ENCODE results near the gene CPTP.

The CPTP gene

DNA sequence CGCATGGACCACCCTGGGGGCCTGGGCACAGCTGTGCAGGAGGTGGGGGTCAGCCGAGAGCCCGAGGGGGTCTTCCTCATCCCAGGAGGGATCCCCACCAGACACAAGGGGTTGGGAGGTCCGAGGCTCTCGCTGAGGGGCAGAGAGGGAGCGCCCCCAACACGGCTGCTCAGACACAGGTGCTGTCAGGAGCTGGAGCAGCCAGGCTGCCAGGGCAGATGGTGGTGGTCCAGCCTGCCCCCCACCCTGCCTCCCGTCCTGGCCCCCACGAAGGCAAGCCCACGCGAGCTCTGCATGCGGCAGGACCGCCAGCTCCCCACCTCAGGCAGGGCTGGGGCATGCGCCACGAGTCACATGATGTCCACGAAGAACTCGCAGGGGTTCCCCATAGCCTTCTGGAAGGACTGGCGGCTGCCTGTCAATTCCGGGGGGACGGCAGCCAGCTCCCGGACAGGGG, 11.2 kb downstream of the CPTP start:
- no peak for DNase-seq (ENCODE audit: low spot score)

- DNase-seq (ENCODE audit: low spot score) = no peak
Observed at GRCh38 chr1:1336446-1336845, 11.8 kb downstream of the CPTP start.

- no peak for DNase-seq (ENCODE audit: low spot score)
Observed at GRCh38 chr1:1336931-1337792, 12.6 kb downstream of the CPTP start.

DNA sequence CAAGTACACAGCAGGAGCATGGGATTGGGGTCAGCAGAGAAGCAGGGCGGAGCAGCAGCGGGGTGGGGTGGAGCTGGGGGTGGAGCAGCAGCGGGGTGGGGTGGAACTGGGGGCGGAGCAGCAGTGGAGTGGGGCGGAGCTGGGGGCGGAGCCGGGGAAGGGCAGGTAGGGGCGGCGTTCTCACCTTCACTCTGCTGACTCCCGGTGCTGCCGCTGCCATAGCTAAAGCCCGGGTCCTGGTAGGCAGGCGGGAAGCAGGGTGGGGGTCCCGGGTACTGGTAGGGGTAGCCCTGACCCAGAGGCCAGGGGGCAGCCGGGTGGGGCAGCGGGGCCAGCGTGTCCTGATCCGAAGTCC, 13.2 kb downstream of the CPTP start:
- DNase-seq (ENCODE audit: low spot score) = no peak

DNA sequence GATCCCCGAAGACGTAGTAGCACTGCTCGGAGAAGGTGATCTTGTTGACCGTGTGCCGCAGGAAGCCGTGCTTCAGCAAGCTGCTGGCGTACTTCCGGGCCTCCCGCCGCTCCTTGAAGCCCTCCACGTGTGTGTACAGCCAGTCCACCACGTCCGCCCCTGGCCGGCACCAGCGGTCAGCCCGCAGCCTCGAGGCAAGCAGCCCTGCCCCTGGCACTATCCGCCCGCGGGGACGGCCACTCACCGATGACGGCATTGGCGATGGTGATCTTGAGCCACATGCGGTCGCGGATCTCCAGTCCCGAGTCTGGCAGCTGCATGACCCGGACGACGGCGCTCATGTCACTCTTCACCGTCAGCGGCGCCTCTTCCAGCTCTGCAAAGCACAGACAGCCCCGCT, 13.7 kb downstream of the CPTP start:
- no peak for DNase-seq (ENCODE audit: low spot score)

- no peak for DNase-seq (ENCODE audit: low spot score)
Observed at GRCh38 chr1:1340185-1340584, 15.6 kb downstream of the CPTP start.

- no peak for DNase-seq (ENCODE audit: low spot score)
Observed at GRCh38 chr1:1340791-1341548, 16.4 kb downstream of the CPTP start.

DNA sequence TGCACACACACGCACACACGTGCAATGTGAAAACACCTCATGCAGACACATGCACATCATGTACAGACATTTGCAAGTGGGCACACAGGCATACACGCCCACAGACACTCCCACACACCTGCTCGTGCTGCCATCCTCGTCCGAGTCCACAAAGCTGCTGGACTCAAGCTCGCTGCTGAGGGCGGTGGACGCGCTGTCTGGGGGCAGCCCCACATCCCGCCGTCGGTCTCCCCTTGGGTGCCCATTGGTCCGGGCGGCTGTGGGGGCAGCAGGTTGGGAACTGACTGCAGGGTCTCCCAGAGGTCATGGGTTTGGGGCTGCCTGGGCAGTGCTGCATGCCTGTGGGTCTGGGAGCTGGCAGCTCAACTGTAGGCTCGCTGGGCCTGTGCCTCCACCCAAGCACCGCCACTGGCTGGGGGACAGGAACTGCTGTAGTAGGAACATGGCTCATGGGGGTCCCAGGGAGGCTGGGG, 17.0 kb downstream of the CPTP start:
- no peak for DNase-seq (ENCODE audit: low spot score)

- DNase-seq (ENCODE audit: low spot score) = no peak
Observed at GRCh38 chr1:1342061-1342562, 17.5 kb downstream of the CPTP start.

GRCh38 chr1:1342584-1343115, 18.0 kb downstream of the CPTP start:
- DNase-seq (ENCODE audit: low spot score) = no peak

DNA sequence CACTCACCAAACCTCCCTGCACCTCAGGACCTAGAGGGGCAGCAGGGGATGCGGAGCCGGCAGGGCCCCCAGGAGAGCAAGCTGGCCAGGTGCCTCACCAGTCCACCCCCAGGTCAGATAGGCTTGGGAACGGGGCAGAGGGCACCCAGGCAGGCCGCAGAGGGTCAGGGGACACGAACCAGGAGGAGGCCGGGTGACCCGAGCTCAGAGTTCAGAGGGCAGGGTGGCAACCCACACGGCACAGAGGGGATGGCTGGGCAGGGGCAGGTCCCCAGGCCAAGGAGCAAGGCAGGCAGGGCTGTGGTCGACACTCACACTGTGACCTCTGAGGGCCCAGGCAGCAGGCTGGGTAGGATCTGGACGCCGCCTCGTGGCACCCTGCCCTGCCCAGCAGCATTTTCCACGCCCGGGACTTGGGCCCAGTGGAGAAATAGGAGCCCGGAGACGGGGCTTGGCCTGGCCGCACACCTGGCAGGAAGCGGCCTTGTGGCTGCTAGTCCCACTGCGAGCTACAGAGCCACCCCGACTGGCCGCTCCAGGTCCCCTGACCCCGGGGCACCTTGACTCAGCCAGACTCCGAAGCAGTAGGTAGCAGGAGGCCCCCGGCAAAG, 19.3 kb downstream of the CPTP start:
- no peak for DNase-seq (ENCODE audit: low spot score)

- peak; percentile 87 for DNase-seq (ENCODE audit: low spot score)
Observed at GRCh38 chr1:1344655-1345361, 20.2 kb downstream of the CPTP start.

GRCh38 chr1:1345384-1345783, 20.8 kb downstream of the CPTP start:
- DNase-seq (ENCODE audit: low spot score) = peak; percentile 53

DNA sequence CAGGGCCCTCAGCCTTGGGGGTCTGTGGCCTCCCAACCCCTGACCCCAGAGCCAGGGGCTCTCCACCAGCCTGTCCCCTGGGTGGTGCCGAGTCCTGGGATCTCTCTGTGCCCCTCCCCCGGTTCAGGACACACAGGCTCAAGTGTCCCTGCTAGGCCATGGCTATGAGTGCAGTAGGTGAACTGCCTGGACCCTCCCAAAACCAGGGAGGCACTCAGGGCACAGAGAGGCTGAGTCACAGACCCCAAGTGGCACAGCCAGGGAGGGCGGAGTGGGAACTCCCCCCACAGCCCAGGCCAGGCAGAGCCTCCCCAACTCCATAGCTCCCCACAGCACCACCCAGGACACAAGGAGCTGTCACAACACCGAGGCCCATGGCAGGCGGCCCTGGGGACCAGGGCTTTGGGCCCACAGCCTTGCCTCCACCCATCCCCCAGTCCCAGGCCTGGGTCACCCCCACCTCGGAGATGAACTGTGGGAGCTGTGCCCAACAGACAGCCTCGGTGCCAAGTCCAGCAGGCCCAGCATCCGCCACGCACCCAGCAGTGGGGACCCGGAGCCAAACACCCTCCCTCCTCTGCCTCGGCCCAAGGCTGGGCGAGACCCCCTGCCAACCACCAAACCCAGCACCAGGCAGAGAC, 21.4 kb downstream of the CPTP start:
- no peak for DNase-seq (ENCODE audit: low spot score)

DNA sequence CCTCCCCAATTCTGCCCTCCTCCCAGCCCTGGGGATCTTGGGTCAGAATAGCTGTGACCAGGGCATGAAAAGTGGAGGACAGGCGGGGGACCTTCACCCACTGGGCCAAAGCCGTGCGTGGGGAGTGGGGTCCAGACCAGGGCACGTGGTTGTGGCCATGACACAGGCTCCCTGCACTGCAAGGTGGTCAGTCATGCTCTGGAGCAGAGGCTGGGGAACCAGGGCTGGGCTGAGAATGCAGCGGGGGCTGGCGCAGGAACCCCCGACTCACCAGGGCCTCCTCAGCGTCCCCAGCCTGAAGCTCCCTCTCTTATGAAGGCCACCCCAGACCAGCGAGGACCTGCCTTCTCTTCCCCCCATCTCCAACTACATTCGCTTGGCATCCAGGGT, 21.9 kb downstream of the CPTP start:
- DNase-seq (ENCODE audit: low spot score) = no peak

DNA sequence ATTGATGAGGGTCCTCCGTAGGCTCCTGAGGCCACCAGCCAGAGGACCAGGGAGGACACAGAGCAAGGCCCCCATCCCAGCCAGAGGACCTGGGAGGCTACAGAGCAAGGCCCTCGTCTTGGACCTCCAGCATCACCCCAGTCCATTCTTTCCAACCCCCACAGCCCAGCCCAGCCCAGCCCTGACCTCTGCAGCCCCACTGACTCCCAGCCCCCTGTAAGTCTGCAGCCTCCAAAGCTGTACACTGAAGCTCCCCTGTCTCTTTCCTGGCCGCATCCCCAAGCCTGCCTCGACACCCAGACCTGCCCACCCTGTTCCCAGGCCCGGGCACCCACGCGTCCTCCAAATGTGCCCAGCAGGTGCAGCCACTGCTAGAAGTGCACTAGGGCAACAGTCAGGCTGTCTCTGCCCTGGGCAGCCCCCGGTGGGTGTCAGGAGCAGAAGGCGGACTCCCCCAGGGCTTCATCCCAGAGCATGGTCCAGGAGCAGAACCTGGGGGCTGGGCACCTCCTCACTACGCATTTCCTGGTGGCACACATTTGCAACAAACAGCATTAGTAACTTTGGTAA, 22.5 kb downstream of the CPTP start:
- no peak for DNase-seq (ENCODE audit: low spot score)

DNA sequence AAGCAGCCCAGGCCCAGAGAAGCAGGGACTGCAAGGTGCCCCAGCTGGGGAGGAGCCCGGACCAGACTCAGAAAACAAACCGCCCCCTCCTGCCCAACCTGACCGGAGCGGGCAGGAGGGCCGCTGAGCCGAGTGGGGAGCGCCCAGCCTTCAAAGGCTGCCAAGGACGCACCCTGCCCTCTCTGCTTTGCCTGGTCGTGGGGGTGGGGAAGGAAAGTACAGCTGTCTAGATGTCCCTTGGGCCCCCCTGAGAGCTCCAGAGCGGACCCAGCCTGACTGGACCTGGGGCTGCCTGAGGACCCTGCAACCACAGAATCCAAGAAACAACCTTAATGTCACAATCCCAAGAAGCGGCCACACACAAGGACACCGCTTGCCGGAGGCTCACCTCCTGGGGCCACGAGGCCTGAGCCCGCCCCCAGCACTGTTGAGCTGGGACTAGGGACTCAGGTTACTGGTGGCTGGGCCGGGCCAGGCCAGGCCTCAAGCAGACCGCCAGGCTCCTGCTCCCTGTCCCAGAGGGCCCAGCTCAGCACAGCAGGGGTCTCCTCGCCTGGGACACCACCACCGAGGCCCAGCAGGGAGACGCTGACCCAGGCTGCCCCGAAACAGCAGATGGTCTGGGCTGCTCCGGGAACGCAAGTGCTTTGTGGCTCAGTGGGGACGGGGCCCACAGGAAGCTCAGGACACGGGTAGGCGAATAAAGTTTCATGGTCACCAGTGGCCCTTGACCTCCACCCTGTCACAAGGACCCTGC, 23.2 kb downstream of the CPTP start:
- DNase-seq (ENCODE audit: low spot score) = no peak

- DNase-seq (ENCODE audit: low spot score) = no peak
Observed at GRCh38 chr1:1348420-1349255, 24.0 kb downstream of the CPTP start.

Data from hepatic stellate cell (primary cell).